ENCODE results near the gene SERPINB5. TPM values are rescaled to one million over a fixed set of nuclear protein-coding genes. Genes with fewer than 3 reads are reported as not detected.

SERPINB5 gene
- total and polyA plus RNA-seq, 2 experiments from 2014 or later: 0.16 TPM; not detected in 1

GRCh38 chr18:63505566-63506335, 29.0 kb downstream of the SERPINB5 start (continued):
- TF ChIP-seq CTCF (conservative IDR thresholded peaks at IDR 0.05; ENCODE audit: low read depth in 2 of 2): peak; percentile 77 to 92

- Histone ChIP-seq H3K4me1 (ENCODE audit: insufficient read depth) (0 out of 2 replicates have a peak, but pooled peaks cover 7% of the 10 kb centered on the region), H3K36me3 (ENCODE audit: insufficient read depth) (no peaks in the 10 kb centered on the region), H3K27me3 (ENCODE audit: insufficient read depth) (no peaks in the 10 kb centered on the region), H3K9me2 (ENCODE audit: insufficient read depth) (no peaks in the 10 kb centered on the region), H3K4me3 (no peak overlapping the region), H4K20me1 (replicated peaks; ENCODE audit: insufficient read depth) (no peaks in the 10 kb centered on the region), H3F3A (replicated peaks; ENCODE audit: low read depth) (no peaks in the 10 kb centered on the region), H2AFZ (no peak overlapping the region), H3K79me2 (replicated peaks; ENCODE audit: insufficient read depth) (no peaks in the 10 kb centered on the region), H3K27ac (ENCODE audit: low read depth) (no peak overlapping the region), H3K4me2 (no peak overlapping the region)
- Mint-ChIP-seq H3K4me1 (no peaks in the 10 kb centered on the region; the same call in 2 of the 3 replicates), H3K9me3 (no peaks in the 10 kb centered on the region), H3K36me3 (ENCODE audit: low read depth) (no peaks in the 10 kb centered on the region), H3K27ac (no peak overlapping the region), H3K27me3 (ENCODE audit: insufficient read depth, low read depth, poor library complexity) (peaks cover 4% of the 10 kb centered on the region), H3K4me3 (no peak overlapping the region)
- no peak for ATAC-seq
- DNase-seq (ENCODE audit: low spot score): no peak
- TF ChIP-seq REST (IDR thresholded peaks at IDR 0.05; ENCODE audit: unreplicated experiment): no peak
- TF ChIP-seq CREB1 (CRISPR knock-in tag; IDR thresholded peaks at IDR 0.05; ENCODE audit: low read depth): no peak
- TF ChIP-seq CTCF (conservative IDR thresholded peaks at IDR 0.05; ENCODE audit: low read depth in 2 of 2): no peak
- TF ChIP-seq STAT1 (IDR thresholded peaks at IDR 0.05; ENCODE audit: unreplicated experiment): no peak
- TF ChIP-seq POLR2AphosphoS5 (IDR thresholded peaks at IDR 0.05; ENCODE audit: low read depth): no peak
These were observed 29.5 kb downstream of the SERPINB5 start for GRCh38 chr18:63506336-63506646.

Data from GM23338 (cell line).